GDM1 (cell line): ENCODE data around the gene ASMTL.

Source experiments
- DNase-seq: peaks from one replicate; lab custom pipeline; 2025; lab: John Stamatoyannopoulos, UW

Gene ASMTL

DNA sequence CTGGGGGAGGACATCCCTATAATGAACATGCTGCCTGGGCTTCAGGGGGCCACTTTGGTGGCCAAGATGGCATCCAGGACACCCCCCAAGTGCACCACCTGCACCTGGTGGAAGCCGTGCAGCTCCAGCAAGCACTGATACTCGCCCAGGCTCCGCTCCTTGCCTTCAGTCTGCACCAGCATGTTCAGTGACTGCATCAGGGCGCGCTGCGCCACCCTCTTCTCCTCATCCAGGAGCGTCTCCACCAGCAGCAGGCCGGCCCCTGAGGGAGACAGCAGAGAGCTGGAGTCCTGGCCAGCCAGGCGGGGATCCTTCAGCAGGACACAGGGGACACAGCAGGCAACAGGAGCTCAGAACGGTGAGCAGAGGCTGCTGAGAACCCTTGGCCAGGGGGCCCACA is 49.5 kb downstream of the ASMTL start:
- no peak for DNase-seq

- DNase-seq: no peak
Observed at GRCh38 chrX:1401611-1402430, 50.9 kb downstream of the ASMTL start.

- DNase-seq: no peak
Observed at GRCh38 chrX:1400742-1401471, 51.8 kb downstream of the ASMTL start.

GRCh38 chrX:1400049-1400448 is 52.7 kb downstream of the ASMTL start:
- no peak for DNase-seq

DNA sequence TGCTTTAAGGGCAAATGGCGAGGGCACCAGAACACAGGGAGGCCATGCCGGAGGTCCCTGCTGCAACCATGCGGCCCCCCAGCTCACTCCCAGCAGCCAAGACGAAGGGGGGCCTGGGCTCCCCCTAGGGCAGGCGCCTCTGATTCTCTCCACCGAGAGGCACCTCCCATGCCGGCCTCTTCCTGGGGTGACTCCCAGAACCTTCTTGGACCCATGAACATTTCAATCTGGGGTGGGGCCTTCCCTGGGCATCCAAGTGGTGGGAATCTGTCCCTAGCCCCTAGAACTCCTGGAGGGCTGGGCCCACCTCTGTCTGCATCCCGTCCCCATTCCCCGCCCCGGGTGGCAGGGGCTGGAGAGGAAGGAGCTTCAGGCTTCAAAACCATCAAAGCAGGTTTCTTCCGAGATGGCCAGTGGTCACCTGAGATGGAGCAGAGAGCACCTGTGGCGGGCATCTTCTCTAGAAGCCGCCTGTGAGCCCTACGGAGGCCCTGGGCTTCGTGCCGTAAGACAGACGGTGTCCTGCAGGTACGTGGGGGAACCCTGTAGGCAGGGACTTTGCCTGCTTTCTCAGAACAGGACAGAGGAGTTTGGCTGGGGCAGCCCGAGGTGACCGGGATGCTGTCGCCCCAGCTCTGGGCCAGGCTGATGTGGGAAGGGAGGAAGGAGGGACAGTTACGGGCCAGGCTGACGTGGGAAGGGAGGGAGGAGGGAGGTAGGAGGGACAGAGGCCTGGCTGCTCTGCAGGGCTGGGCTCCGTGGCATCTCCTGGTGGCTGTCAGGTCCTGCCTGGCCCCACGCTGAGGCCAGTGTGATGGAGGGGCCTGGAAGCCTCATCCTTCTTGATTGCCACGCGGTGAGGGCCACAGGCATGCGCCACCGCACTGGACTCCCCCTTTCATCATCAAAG is 54.0 kb downstream of the ASMTL start:
- no peak for DNase-seq

DNA sequence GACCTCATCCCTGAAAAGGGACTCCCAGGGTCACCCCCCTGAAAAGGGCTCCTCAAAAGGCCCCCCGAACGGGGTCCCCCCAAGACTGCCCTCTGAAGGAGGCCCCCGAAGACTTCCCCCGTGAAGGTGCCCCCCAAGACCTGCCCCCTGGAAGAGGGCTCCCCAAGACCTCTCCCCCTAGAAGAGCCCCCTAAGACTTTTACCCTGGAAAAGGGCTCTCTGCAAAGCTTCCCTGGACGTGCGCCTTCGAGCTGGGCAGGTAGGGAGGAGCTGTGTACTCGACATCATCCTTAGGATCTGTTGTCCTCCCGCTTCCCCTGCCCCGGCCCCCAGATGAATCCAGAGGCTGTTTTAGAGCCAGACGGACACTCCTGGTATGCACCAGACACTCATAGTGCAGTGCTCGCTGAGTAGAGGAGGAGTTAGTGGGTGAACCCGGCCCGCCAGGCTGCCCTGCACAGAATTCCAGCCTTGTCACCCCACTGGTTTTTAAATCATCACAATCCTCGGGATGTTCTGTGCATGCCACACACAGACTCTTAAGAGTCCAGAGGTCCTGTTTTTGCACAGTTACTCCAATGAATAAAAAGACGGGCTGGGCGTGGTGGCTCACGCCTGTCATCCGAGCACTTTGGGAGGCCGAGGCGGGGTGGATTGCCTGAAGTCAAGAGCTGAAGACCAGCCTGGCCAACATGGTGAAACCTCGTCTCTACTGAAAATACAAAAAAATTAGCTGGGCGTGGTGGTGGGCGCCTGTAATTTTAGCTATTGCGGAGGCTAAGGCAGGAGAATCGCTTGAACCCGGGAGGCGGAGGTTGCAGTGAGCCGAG is 55.1 kb downstream of the ASMTL start:
- DNase-seq: no peak

DNA sequence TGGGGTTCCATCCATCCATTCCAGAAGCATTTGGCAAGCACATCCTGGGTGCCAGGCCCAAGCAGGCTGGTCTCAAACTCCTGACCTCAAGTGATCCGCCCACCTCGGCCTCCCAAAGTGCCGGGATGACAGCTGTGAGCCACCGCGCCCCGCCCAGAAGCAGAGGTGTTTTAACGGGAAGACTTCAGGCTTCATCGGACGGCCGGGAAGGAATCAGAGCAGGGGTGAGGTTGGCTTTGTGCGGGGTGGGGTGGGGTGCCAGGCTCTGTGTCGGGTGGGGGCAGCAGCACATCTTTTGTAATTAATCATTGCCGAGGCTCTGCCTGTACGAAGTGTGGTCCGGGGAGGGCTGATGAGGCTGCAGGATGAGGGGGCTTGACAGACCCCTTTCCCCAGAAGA is 55.7 kb downstream of the ASMTL start:
- no peak for DNase-seq

DNA sequence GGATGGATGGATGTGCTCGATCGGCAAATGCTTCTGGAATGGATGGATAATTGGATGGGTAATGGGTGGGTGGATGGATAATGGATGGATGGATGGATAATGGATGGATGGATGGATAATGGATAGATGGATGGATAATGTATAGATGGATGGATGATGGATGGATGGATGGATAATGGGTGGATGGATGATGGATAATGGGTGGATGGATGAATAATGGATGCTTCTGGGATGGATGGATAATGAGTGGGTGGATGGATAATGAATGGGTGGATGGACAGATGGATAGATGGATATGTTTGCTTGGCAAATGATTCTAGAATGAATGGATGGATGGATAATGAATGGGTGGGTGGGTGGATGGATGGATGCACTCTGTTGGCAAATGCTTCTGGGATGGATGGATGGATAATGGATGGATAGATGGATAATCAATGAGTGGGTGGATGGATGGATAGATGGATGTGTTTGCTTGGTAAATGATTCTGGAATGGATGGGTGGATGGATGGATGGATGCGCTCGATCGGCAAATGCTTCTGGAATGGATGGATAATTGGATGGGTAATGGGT is 57.0 kb downstream of the ASMTL start:
- no peak for DNase-seq

- no peak for DNase-seq
Observed at GRCh38 chrX:1394731-1395501, 57.8 kb downstream of the ASMTL start.

DNA sequence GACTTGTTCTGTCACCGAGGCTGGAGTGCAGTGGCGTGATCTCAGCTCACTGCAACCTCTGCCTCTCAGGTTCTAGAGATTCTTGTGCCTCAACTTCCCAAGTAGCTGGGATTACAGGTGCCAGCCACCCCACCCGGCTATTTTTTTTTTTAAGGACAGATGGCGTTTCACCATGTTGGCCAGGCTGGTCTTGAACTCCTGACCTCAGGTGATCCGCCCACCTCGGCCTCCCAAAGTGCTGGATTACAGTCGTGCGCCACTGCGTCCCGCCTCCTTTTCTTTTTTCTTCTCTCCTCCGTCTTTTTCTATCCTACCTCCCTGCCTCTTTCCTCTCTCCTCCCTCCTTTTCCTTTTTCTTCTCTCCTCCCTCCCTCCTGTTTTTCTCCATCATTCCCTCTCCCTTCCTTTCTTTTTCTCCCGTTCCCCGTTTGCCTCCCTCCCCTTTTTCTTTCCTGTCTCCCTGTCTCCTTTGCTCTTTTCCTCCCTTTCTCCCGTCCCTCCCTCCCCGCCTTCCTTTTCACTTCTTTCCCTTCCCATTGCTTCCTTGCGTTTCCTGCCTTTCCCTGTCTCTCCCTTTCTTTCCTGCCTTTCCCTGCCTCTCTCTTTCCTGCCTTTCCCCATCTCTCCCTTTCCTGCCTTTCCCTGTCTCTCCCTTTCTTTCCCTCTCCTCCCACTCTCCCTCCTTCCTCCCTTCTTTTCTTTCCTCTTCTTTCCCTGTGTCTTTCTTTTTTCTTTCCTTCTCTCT is 58.7 kb downstream of the ASMTL start:
- DNase-seq: no peak

DNA sequence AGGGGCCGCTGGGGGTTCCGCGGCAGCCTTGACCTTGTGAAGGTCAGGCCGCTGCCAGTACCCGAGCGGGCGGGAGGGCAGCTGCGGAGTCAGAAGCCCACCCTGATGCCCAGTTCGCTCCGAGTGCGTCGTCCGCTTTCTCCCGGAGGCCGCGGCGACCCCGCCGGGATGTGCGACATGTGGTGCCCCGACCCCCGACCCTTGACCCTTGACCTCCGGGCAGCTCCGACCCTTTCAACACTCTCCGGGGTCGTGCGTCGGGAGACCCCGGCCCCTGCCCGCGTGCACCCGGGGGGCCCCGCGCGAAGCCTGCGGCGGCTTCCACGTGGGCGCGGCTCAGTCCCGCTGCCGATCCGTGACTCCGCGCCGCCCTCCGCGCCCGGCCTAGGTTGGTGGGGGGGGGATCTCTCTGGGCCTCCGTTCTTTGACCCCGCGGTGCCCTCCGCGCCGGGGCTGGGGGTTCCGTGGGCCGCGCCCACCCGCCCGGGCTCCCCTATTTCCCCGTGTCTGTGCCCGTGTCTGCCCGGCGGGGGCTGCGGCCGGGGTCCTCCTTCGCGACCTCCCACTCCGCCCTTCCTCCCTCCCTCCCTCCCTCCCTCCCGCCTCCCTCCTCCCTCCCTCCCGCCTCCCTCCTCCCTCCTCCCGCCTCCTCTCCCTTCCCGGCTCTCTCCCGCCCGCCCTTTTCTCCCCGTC is 60.2 kb downstream of the ASMTL start:
- DNase-seq: no peak

DNA sequence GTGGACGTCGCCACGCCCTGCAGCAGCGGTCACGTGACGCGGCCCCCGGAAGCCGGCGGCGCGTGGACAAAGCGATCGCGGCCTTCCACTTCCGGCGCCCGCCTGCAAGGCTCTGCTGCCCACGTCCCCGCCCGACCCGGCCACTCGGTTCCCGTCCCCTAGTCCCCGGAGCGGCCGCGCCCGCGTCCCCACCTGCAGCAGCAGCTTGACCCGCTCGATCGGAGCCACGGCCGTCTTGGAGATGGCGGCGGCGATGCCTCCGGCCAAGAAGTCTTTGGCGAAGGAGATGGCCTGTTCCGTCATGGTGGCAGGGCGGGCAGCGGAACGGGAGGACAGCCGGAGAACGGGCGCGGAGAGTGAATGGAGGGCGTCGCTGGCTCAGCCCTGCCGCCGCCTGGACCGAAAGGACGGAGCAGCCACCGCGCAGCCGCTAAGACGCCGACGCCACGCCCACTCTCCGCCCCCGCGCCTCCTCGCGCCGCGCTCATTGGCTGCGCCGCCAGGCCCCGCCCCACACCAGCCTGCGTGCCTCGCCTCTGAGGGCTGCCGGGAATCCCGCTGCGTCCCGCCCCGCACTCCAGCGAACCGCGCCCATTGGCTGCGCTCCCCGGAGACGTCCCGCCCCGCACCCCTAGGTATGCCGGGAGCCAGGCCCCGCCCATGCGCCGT is 60.9 kb downstream of the ASMTL start, which contains the start of gene SLC25A6:
Gene SLC25A6 (minus strand): TSS at position 407 of the 669 bp plus-strand sequence. CDS start 104 bp downstream, at position 303.
- no peak for DNase-seq

GRCh38 chrX:1391370-1391706 is 61.4 kb downstream of the ASMTL start:
- DNase-seq: no peak

DNA sequence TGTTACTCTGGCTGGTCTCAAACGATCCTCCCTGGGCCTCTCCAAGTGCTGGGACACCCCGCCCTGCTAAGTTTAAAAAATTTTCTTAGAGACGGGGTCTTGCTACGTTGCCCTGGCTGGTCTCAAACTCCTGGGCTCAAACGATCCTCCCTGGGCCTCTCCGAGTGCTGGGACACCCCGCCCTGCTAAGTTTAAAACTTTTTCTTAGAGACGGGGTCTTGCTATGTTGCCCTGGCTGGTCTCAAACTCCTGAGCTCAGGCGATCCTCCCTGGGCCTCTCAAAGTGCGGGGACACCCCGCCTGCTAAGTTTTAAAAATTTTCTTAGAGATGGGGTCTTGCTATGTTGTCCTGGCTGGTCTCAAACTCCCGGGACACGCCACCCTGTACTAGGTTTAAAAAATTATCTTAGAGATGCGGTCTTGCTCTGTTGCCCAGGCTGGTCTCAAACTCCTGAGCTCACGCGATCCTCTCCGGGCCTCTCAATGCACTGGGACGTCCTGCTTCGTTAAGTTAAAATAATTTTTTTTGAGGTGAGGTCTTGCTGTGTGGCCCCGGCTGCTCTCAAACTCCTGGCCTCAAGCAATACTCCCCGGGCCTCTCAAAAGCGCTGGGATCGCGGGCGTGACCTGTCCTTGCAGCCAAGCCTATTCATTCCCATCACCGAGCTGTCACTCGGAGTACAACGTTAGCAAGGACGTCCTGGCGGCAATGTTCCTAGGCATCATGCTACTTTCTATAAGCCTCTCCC is 61.9 kb downstream of the ASMTL start:
- DNase-seq: no peak

GRCh38 chrX:1389993-1390285 is 62.8 kb downstream of the ASMTL start:
- no peak for DNase-seq

GRCh38 chrX:1389181-1389992 is 63.3 kb downstream of the ASMTL start:
- no peak for DNase-seq

DNA sequence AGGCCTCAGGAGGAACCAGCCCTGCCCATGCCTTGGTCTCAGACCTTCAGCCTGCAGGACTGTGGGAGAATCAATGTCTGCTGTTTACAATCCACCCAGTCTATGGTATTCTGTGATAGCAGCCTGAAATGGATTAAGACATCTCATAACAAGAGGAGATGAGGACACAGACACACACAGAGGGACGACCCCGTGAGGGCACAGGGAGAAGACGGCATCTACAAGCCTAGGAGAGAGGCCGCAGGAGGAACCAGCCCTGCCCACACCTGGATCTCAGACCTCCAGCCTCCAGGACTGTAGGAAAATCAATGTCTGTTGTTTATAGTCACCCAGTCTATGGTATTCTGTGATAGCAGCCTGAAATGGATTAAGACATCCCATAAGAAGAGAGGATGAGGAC is 64.1 kb downstream of the ASMTL start:
- DNase-seq: no peak
